CD4-positive, alpha-beta T cell treated with Interferon alpha-2 for 1 hour (primary cell): ENCODE results near the gene PPP1R15B.
A peak's percentile ranks its signal among the peaks of the same experiment; 100 is the strongest.

Experiments
- DNase-seq, 2 donors: peaks; one replicate each; pipeline ENCODE4 v3.0.0-alpha.2; 2020 to 2022

PPP1R15B gene

GRCh38 chr1:204418174-204419063 is 6.8 kb upstream of the PPP1R15B start:
- no peak for DNase-seq

GRCh38 chr1:204417074-204417997 is 5.7 kb upstream of the PPP1R15B start:
- DNase-seq, result peak in 1 of 2 donors; percentile 54

- no peak for DNase-seq
Measured at GRCh38 chr1:204416589-204417073, 5.0 kb upstream of the PPP1R15B start.

- no peak for DNase-seq
Measured at GRCh38 chr1:204415351-204415750, 3.7 kb upstream of the PPP1R15B start.

GRCh38 chr1:204414016-204414415 is 2.4 kb upstream of the PPP1R15B start:
- no peak for DNase-seq

- DNase-seq, result no peak
Measured at GRCh38 chr1:204413170-204413535, 1.5 kb upstream of the PPP1R15B start.

GRCh38 chr1:204410688-204411450 is 748 bp downstream of the PPP1R15B start:
- DNase-seq, result no peak

- DNase-seq, result no peak
Measured at GRCh38 chr1:204409836-204410687, 1.6 kb downstream of the PPP1R15B start.

- no peak for DNase-seq
Measured at GRCh38 chr1:204409123-204409522, 2.5 kb downstream of the PPP1R15B start.

GRCh38 chr1:204408602-204409001 is 3.0 kb downstream of the PPP1R15B start:
- DNase-seq, result no peak

GRCh38 chr1:204408074-204408507 is 3.5 kb downstream of the PPP1R15B start:
- DNase-seq, result peak in 1 of 2 donors; percentile 50

- DNase-seq, result no peak
Measured at GRCh38 chr1:204407295-204407971, 4.2 kb downstream of the PPP1R15B start.

- no peak for DNase-seq
Measured at GRCh38 chr1:204406621-204407020, 5.0 kb downstream of the PPP1R15B start.

GRCh38 chr1:204405988-204406387 is 5.6 kb downstream of the PPP1R15B start:
- no peak for DNase-seq

- no peak for DNase-seq
Measured at GRCh38 chr1:204404629-204405028, 7.0 kb downstream of the PPP1R15B start.

GRCh38 chr1:204402391-204402790 is 9.2 kb downstream of the PPP1R15B start:
- no peak for DNase-seq

- DNase-seq, result no peak
Measured at GRCh38 chr1:204401730-204402129, 9.9 kb downstream of the PPP1R15B start.

- no peak for DNase-seq
Measured at GRCh38 chr1:204400882-204401510, 10.6 kb downstream of the PPP1R15B start.

- DNase-seq, result peak; percentile 69 to 83
Measured at GRCh38 chr1:204398197-204399125, 13.2 kb downstream of the PPP1R15B start.
